ENCODE measurements around the gene LSM4.

LSM4 gene

GRCh38 chr19:18282021-18282787 lies 40.7 kb downstream of the LSM4 start:
- in situ Hi-C loops (cut with MboI; ENCODE audit: low pct_unique_long_range_greater_than_20kb, low sequenced_read_pairs): no loop called here
- peak; percentile 86 for DNase-seq

GRCh38 chr19:18281082-18282020 lies 41.5 kb downstream of the LSM4 start, which contains the start of gene JUND:
Gene JUND (minus strand): TSS chr19:18281622. CDS start chr19:18281484, 138 bp downstream.
- DNase-seq: peak; percentile 97
- in situ Hi-C loops (cut with MboI; ENCODE audit: low pct_unique_long_range_greater_than_20kb, low sequenced_read_pairs): no loop called here

GRCh38 chr19:18280247-18281081 lies 42.4 kb downstream of the LSM4 start:
- in situ Hi-C loops (cut with MboI; ENCODE audit: low pct_unique_long_range_greater_than_20kb, low sequenced_read_pairs): no loop called here
- peak; percentile 66 for DNase-seq

- DNase-seq: peak; percentile 96
- in situ Hi-C loops (cut with MboI; ENCODE audit: low pct_unique_long_range_greater_than_20kb, low sequenced_read_pairs): no loop called here
These were observed 43.2 kb downstream of the LSM4 start for GRCh38 chr19:18279516-18280246.

GRCh38 chr19:18279266-18279515 lies 43.7 kb downstream of the LSM4 start:
- DNase-seq: no peak
- in situ Hi-C loops (cut with MboI; ENCODE audit: low pct_unique_long_range_greater_than_20kb, low sequenced_read_pairs): no loop called here

GRCh38 chr19:18278521-18279265 lies 44.2 kb downstream of the LSM4 start:
- in situ Hi-C loops (cut with MboI; ENCODE audit: low pct_unique_long_range_greater_than_20kb, low sequenced_read_pairs): no loop called here
- peak; percentile 49 for DNase-seq

- peak; percentile 68 for DNase-seq
- in situ Hi-C loops (cut with MboI; ENCODE audit: low pct_unique_long_range_greater_than_20kb, low sequenced_read_pairs): no loop called here
These were observed 48.0 kb downstream of the LSM4 start for GRCh38 chr19:18274781-18275356.

GRCh38 chr19:18274219-18274780 lies 48.6 kb downstream of the LSM4 start, which contains the start of gene IQCN:
Gene IQCN (minus strand): TSS chr19:18274452. CDS start chr19:18269478, 4,974 bp downstream.
- in situ Hi-C loops (cut with MboI; ENCODE audit: low pct_unique_long_range_greater_than_20kb, low sequenced_read_pairs): no loop called here
- no peak for DNase-seq

GRCh38 chr19:18273561-18274218 lies 49.2 kb downstream of the LSM4 start:
- no peak for DNase-seq
- in situ Hi-C loops (cut with MboI; ENCODE audit: low pct_unique_long_range_greater_than_20kb, low sequenced_read_pairs): no loop called here

- no peak for DNase-seq
- in situ Hi-C loops (cut with MboI; ENCODE audit: low pct_unique_long_range_greater_than_20kb, low sequenced_read_pairs): no loop called here
These were observed 51.4 kb downstream of the LSM4 start for GRCh38 chr19:18271433-18271841.

GRCh38 chr19:18270326-18270725 lies 52.5 kb downstream of the LSM4 start:
- DNase-seq: no peak
- in situ Hi-C loops (cut with MboI; ENCODE audit: low pct_unique_long_range_greater_than_20kb, low sequenced_read_pairs): no loop called here

- no peak for DNase-seq
- in situ Hi-C loops (cut with MboI; ENCODE audit: low pct_unique_long_range_greater_than_20kb, low sequenced_read_pairs): no loop called here
These were observed 53.7 kb downstream of the LSM4 start for GRCh38 chr19:18269070-18269723.

- in situ Hi-C loops (cut with MboI; ENCODE audit: low pct_unique_long_range_greater_than_20kb, low sequenced_read_pairs): no loop called here
- DNase-seq: no peak
These were observed 55.8 kb downstream of the LSM4 start for GRCh38 chr19:18266771-18267686.

- in situ Hi-C loops (cut with MboI; ENCODE audit: low pct_unique_long_range_greater_than_20kb, low sequenced_read_pairs): no loop called here
- DNase-seq: no peak
These were observed 57.3 kb downstream of the LSM4 start for GRCh38 chr19:18265582-18265981.

GRCh38 chr19:18264971-18265540 lies 57.8 kb downstream of the LSM4 start:
- no peak for DNase-seq
- in situ Hi-C loops (cut with MboI; ENCODE audit: low pct_unique_long_range_greater_than_20kb, low sequenced_read_pairs): no loop called here
